Ovary (tissue), 9 donors: ENCODE measurements around the gene KCNAB3. TPM values are rescaled to one million over a fixed set of nuclear protein-coding genes. Genes with fewer than 3 reads are reported as not detected.

Experiments used
- DNase-seq, 5 donors: peaks; one replicate each; pipeline ENCODE4 v3.0.0-alpha.2; 2019 to 2020
- H3K27ac ChIP-seq, 2 donors: fragments of 200-600 bp; one replicate each; pipeline versions ENCODE4 v1.5.1 to v1.8.0; 2019 to 2022
- H3K27me3 ChIP-seq: fragments of 200-600 bp; one replicate; pipeline ENCODE4 v1.8.0; 2022
- H3K36me3 ChIP-seq: fragments of 200-600 bp; sonication (generic); one replicate; pipeline ENCODE4 v1.5.1; 2019
- H3K4me1 ChIP-seq: one replicate; pipeline ENCODE4 v1.8.1; 2013; ENCODE audit warnings: mild to moderate bottlenecking, moderate library complexity; ENCODE audit not compliant: insufficient read depth
- H3K4me3 ChIP-seq: fragments of 200-600 bp; sonication (generic); one replicate; pipeline ENCODE4 v1.5.1; 2017
- H3K9me3 ChIP-seq, 2 donors: fragments of 200-600 bp in 1 of 2; sonication (generic) in 1 of 2; one replicate each; pipeline versions ENCODE4 v1.5.1 to v1.8.1; 2013 to 2019; ENCODE audit warnings: mild to moderate bottlenecking in 1 of 2, moderate library complexity in 1 of 2
- EP300 ChIP-seq: sonication (generic); formaldehyde crosslinking; IDR thresholded peaks from one replicate; pipeline ENCODE4 v1.6.1; 2017; ENCODE audit warnings: antibody characterized with exemption
- POLR2A ChIP-seq: fragments of 450-650 bp; IDR thresholded peaks from one replicate; pipeline ENCODE4 v1.6.1; 2017; ENCODE audit warnings: antibody characterized with exemption, mild to moderate bottlenecking, moderate library complexity
- WGBS, 3 donors: extraction: QIAGEN DNeasy Blood & Tissue Kit in 1 of 3; methylation state at CpG; one replicate each; pipeline versions ENCODE4 v1.1.5 to v1.1.7; 2013 to 2017; 5-methylcytosine and 5-hydroxymethylcytosine counted together
- intact Hi-C, 4 donors: fragments of 100-400 bp; cut with DNase I; formaldehyde crosslinking; loops; one replicate each; pipeline versions ENCODE4 v1.11.0 to v1.15.1; 2022 to 2023
- polyA plus RNA-seq, 2 donors: library from polyadenylated mRNA; stranded (reverse); fragments of 200-250 nt in 1 of 2; fragments of 350-450 nt in 1 of 2; fragmentation: Illumina TruSeq in 1 of 2; extraction: RNeasy Lipid Tissue Mini Kit (QIAGEN cat#74804) in 1 of 2; gene quantifications; one replicate each; pipeline ENCODE4 v1.2.3, GENCODE V29; 2013 to 2014
- total RNA-seq, 7 donors: library from RNA; depleted of rRNA in 2 of 7; stranded (reverse); fragments of >200 nt in 2 of 7; fragmentation: NEBNext Ultra II Directional in 3 of 7; extraction: Animal tissue kit (Norgen Biotek cat#: 25700) in 3 of 7; gene quantifications; one replicate each; pipeline versions ENCODE4 v1.1.0 to v1.2.4, GENCODE V29; 2016 to 2023
- TF ChIP-seq, protein P1 (sequence below), 3 donors: fragments of 450-650 bp in 2 of 3; fragments of 200-600 bp in 1 of 3; IDR thresholded peaks; one replicate each; pipeline versions ENCODE4 v1.5.1 to v1.8.0; 2016 to 2022; ENCODE audit warnings: antibody characterized with exemption in 3 of 3, mild to moderate bottlenecking in 1 of 3
- donor health status: DM: no; HTN: no; CAD: no; lungs with moderate emphysema.
- donor health status: DM: no; HTN: no; CAD: no.
- donor health status: Bipolar disorder and iron deficiency.
- donor health status: DM: yes; HTN: yes; CAD: no.
- donor health status: DM: no; HTN: no; CAD: no.
- donor health status: DM: yes; HTN: yes; CAD: no.

Gene KCNAB3
- total and polyA plus RNA-seq, 9 donors, result 0.48 to 5.9 (median 2.2) TPM

DNA sequence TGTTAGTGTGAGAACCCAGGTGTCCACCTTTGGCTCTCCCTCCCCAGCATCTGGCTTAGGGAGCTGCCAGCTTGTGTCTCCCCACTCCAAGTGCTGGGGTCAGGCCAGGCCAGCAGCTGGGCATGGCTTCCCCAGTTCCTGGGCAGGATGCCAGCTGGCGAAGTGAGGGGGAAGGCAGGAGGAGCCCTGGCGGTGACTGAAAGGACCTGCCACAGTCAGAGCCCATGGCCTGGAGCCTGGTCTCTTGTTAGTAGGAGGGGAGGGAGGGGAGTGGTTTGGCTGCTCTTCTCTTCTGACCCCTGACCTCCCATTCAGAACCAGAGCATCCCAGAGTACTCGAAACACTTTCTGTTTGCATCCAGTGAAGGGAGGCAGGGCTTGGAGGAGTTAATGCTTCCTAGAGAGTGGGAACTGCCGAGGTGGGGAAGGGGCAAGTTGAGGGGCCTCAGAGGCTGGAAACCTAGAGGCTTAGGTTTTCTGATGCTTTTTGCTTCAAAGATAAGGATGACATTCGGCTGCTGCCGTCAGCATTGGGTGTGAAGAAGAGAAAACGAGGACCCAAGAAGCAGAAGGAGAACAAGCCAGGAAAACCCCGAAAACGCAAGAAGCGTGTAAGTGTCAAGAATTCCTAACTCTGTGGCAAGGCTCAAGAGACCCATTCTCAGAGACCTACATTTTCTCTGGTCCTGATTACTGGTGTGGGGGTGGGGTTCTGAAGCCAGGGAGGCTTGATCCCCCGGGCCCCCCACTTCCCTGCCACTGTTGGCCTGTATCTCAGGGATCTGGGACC is 40.3 kb downstream of the KCNAB3 start:
- Histone ChIP-seq H3K4me3 (peak overlapping the region; percentile 9), H3K27ac (peak overlapping the region; percentile 95 to 98), H3K36me3 (no peaks in the 10 kb centered on the region), H3K9me3 (no peaks in the 10 kb centered on the region), H3K4me1 (peaks cover 18% of the 10 kb centered on the region), H3K27me3 (no peaks in the 10 kb centered on the region)
- DNase-seq, result peak; percentile 90 to 97 (median 93)
- TF ChIP-seq, protein P1, sequence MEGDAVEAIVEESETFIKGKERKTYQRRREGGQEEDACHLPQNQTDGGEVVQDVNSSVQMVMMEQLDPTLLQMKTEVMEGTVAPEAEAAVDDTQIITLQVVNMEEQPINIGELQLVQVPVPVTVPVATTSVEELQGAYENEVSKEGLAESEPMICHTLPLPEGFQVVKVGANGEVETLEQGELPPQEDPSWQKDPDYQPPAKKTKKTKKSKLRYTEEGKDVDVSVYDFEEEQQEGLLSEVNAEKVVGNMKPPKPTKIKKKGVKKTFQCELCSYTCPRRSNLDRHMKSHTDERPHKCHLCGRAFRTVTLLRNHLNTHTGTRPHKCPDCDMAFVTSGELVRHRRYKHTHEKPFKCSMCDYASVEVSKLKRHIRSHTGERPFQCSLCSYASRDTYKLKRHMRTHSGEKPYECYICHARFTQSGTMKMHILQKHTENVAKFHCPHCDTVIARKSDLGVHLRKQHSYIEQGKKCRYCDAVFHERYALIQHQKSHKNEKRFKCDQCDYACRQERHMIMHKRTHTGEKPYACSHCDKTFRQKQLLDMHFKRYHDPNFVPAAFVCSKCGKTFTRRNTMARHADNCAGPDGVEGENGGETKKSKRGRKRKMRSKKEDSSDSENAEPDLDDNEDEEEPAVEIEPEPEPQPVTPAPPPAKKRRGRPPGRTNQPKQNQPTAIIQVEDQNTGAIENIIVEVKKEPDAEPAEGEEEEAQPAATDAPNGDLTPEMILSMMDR (IDR thresholded peaks at IDR 0.05), result peak; percentile 30 to 63 (median 62)
- no peak for TF ChIP-seq EP300
- WGBS, 3 donors, result 14 to 17% (median 15%) methylated on average over 11 of the region's 11 CpGs
- intact Hi-C loops, result no loop called here

DNA sequence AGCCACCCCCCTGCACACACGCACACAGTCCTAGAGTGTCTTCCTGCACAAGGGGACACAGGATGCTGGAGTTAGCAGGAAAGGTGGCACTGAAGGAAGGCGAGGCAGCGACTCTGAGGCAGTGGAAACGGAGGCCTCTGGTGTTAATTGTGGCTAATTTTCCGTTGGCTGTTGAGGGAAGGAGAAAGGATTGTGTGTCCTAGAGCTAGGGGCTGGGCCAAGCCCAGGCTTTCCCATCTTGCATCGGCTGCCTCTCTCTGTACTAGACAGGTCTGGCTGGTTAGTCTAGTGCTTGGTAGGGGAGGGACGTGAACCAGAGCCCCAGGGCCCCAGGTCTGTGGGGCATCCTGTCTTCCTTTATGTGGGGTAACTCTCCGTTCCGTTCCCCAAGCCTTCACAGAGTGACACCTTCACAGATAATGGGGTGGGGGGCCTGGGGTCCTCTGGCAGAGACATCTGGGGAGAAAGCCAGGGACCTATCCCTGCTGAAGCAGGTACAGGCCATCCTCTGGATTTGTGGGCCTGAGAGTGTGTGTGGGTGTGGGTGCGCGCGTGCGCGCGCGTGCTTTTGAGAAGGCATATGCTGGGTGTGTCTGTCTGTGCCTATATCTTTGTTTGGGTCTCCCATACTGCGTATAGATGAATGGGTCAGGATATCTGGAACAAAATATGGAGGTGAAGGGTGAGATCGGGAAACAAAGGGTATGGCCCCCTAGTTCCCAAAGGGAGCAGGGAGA is 41.3 kb downstream of the KCNAB3 start, which contains the start of gene CHD3:
Gene CHD3, plus strand, starts transcription at position 606 of the 737 bp plus-strand sequence. CDS start 212 bp downstream, outside the sequence.
- no peaks in the 10 kb centered on the region for H3K36me3 ChIP-seq
- intact Hi-C loops, result no loop called here
- peak within 1 kb of the TSS; percentile 75 for H3K4me3 ChIP-seq
- H3K4me1 ChIP-seq, result peaks cover 18% of the 10 kb centered on the region
- DNase-seq, result peak in 2 of 5 donors; percentile 33 to 49
- peak within 1 kb of the TSS; percentile 95 to 98 for H3K27ac ChIP-seq
- TF ChIP-seq EP300 (no peak), POLR2A (no peak)
- TF ChIP-seq, protein P1 (IDR thresholded peaks at IDR 0.05), result no peak
- no peaks in the 10 kb centered on the region for H3K9me3 ChIP-seq
- whole genome bisulfite sequencing, 3 donors, result 39 to 42% (median 41%) methylated on average over 18 of the region's 18 CpGs
- no peaks in the 10 kb centered on the region for H3K27me3 ChIP-seq

DNA sequence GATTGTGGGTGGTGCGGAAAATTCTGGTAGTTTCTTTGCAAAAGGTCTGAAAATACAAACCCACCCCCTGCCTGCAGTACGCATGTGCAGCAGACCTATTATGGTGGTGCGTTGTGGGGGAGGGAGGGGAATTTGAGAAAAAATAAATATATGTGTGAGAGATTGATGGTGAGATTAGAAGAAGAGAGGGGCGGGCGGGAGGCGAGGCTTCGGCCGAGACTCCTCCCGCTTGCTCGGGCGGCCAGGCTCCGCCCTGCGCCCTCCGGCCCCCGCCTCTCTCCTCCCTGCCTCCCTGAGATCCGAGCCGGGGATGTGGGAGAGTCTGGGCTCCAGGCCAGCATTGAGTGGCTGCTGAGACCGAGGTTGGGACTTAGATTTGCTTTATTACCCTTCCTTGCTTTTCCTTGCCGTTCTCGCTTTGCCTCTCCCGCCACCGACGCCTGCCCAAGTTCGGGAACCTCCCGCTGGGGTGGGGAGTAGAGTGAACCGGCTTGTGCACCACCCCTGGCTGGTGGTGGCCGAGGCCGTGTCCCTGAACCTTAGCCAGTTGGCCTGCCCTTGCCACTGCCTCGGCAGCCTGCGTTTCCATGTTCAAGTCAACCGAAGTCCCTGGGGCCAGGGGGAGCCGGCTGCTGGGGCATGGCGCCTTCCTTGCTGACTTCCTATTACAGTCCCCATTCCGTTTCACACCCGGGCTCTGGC is 42.0 kb downstream of the KCNAB3 start:
- peak; percentile 89 to 93 (median 92) for DNase-seq
- peaks cover 18% of the 10 kb centered on the region for H3K4me1 ChIP-seq
- intact Hi-C loops, result no loop called here
- H3K36me3 ChIP-seq, result no peaks in the 10 kb centered on the region
- TF ChIP-seq, protein P1 (IDR thresholded peaks at IDR 0.05), result no peak
- TF ChIP-seq POLR2A (no peak), EP300 (no peak)
- 0 to 1% (median 1%) methylated on average over 35 of the region's 35 CpGs for WGBS, 3 donors
- H3K9me3 ChIP-seq, result no peaks in the 10 kb centered on the region
- peak overlapping the region; percentile 95 to 98 for H3K27ac ChIP-seq
- peak overlapping the region; percentile 75 for H3K4me3 ChIP-seq
- no peaks in the 10 kb centered on the region for H3K27me3 ChIP-seq

DNA sequence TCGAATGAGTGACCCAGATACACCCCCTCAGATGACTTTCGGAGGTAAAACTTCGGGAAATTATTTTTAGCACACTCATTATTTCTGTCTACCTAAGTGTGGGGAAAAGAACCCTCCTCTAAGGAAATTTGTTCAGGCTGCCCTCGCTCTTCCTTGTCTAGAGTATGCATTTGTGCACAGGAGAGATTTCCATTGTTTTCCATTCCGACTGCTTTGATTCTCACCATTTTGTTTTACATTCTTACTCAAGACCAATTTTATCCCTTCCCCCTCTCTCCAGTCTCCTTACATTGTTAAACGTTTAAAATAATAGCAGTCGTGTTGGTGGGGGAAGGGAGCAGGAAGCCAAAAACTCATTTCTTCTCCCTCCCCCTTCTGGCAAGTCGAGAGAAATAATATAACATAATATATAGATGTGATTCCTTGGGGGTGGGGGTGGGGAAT is 42.6 kb downstream of the KCNAB3 start:
- TF ChIP-seq, protein P1 (IDR thresholded peaks at IDR 0.05), result peak in 1 of 3 donors; percentile 9
- TF ChIP-seq POLR2A (no peak), EP300 (no peak)
- H3K9me3 ChIP-seq, result no peaks in the 10 kb centered on the region
- 1% methylated on average over 8 of the region's 8 CpGs for WGBS, 3 donors
- intact Hi-C loops, result no loop called here
- no peaks in the 10 kb centered on the region for H3K27me3 ChIP-seq
- H3K4me1 ChIP-seq, result peaks cover 18% of the 10 kb centered on the region
- peak overlapping the region; percentile 75 for H3K4me3 ChIP-seq
- DNase-seq, result no peak
- peak overlapping the region; percentile 95 to 98 for H3K27ac ChIP-seq
- H3K36me3 ChIP-seq, result no peaks in the 10 kb centered on the region
